Upper lobe of left lung (tissue), 6 donors: ENCODE results near the gene CYB5A. TPM values are rescaled to one million over a fixed set of nuclear protein-coding genes. Genes with fewer than 3 reads are reported as not detected.

Experiments
- ATAC-seq, 2 donors: fragments of 200-7000 bp; cut with Tn5 transposase; one replicate each; pipeline ENCODE4 v1.9.1; 2022; ENCODE audit warnings: mild to moderate bottlenecking in 2 of 2, moderate library complexity in 2 of 2; ENCODE audit not compliant: low FRiP score in 2 of 2
- DNase-seq, 2 donors: peaks; one replicate each; pipeline ENCODE4 v3.0.0-alpha.2; 2019 to 2020
- H3K27ac ChIP-seq, 4 donors: fragments of 200-600 bp; sonication (generic); one replicate each; pipeline ENCODE4 v1.5.1; 2016 to 2019
- H3K27me3 ChIP-seq, 4 donors: fragments of 200-600 bp; sonication (generic); one replicate each; pipeline ENCODE4 v1.5.1; 2017 to 2019
- H3K36me3 ChIP-seq, 4 donors: fragments of 200-600 bp; sonication (generic); one replicate each; pipeline ENCODE4 v1.5.1; 2016 to 2019
- H3K4me1 ChIP-seq, 4 donors: fragments of 200-600 bp; sonication (generic); one replicate each; pipeline ENCODE4 v1.5.1; 2018 to 2019
- H3K4me3 ChIP-seq, 4 donors: fragments of 200-600 bp; sonication (generic); one replicate each; pipeline ENCODE4 v1.5.1; 2017 to 2019; ENCODE audit warnings: mild to moderate bottlenecking in 2 of 4, moderate library complexity in 1 of 4
- H3K9me3 ChIP-seq, 4 donors: fragments of 200-600 bp; sonication (generic); one replicate each; pipeline ENCODE4 v1.5.1; 2018 to 2019
- EP300 ChIP-seq, 4 donors: sonication (generic); formaldehyde crosslinking; IDR thresholded peaks; one replicate each; pipeline ENCODE4 v1.5.1; 2017; ENCODE audit warnings: antibody characterized with exemption in 4 of 4, control low read depth in 2 of 4
- POLR2A ChIP-seq, 4 donors: fragments of 450-650 bp; IDR thresholded peaks; one replicate each; pipeline ENCODE4 v1.5.1; 2016 to 2017; ENCODE audit warnings: antibody characterized with exemption in 4 of 4, mild to moderate bottlenecking in 2 of 4
- POLR2AphosphoS5 ChIP-seq, 2 donors: sonication (generic); formaldehyde crosslinking; IDR thresholded peaks; one replicate each; pipeline ENCODE4 v1.5.1; 2017; ENCODE audit warnings: antibody characterized with exemption in 2 of 2
- WGBS, 2 donors: methylation state at CpG; one replicate each; pipeline ENCODE4 v1.1.5; 2017 to 2018; 5-methylcytosine and 5-hydroxymethylcytosine counted together
- total RNA-seq, 6 donors: library from RNA; depleted of rRNA in 4 of 6; stranded (reverse); fragments of >200 nt in 4 of 6; gene quantifications; one replicate each; pipeline versions ENCODE4 v1.1.0 to v1.2.1, GENCODE V29; 2016 to 2021
- TF ChIP-seq, protein P1 (sequence below), 6 experiments: fragments of 450-650 bp in 4 of 6; fragments of 200-600 bp in 2 of 6; sonication (generic) in 2 of 6; IDR thresholded peaks; one replicate each; pipeline ENCODE4 v1.5.1; 2016 to 2019; ENCODE audit warnings: antibody characterized with exemption in 6 of 6
- donor health status: DM: no; HTN: no; CAD: no; lungs with moderate emphysema.
- donor health status: DM: no; HTN: yes; CAD: no; lungs with severe emphysema.

CYB5A gene
- total RNA-seq, 6 donors from 2014 or later: 291 to 729 (median 637) TPM

DNA sequence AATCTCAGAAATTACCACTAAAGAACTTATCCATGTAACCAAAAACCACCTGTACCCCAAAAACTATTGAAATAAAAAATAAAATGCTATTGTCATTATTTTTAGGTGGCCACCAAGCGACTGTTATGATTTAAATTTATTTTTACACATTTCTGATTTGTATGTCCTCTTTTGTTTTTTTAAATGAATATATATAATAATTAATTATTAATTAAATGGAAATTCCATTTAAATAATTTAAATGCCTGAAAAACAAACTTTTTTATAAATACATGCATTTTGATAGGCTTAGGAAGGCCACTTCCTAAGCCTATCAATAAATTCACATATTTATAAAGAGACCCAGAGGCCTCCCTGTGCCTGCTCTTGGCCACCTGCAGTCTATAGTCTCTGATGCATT lies 52.2 kb downstream of the CYB5A start:
- H3K27ac ChIP-seq: peak overlapping the region in 2 of 4 donors; percentile 1 to 43
- no peaks in the 10 kb centered on the region for H3K27me3 ChIP-seq
- H3K4me3 ChIP-seq: no peak overlapping the region
- H3K4me1 ChIP-seq: peaks cover 9 to 29% (median 15%) of the 10 kb centered on the region in 4 donors
- TF ChIP-seq POLR2A (IDR thresholded peaks at IDR 0.05) (no peak), POLR2AphosphoS5 (IDR thresholded peaks at IDR 0.05) (no peak), EP300 (IDR thresholded peaks at IDR 0.05) (no peak)
- TF ChIP-seq, protein P1, sequence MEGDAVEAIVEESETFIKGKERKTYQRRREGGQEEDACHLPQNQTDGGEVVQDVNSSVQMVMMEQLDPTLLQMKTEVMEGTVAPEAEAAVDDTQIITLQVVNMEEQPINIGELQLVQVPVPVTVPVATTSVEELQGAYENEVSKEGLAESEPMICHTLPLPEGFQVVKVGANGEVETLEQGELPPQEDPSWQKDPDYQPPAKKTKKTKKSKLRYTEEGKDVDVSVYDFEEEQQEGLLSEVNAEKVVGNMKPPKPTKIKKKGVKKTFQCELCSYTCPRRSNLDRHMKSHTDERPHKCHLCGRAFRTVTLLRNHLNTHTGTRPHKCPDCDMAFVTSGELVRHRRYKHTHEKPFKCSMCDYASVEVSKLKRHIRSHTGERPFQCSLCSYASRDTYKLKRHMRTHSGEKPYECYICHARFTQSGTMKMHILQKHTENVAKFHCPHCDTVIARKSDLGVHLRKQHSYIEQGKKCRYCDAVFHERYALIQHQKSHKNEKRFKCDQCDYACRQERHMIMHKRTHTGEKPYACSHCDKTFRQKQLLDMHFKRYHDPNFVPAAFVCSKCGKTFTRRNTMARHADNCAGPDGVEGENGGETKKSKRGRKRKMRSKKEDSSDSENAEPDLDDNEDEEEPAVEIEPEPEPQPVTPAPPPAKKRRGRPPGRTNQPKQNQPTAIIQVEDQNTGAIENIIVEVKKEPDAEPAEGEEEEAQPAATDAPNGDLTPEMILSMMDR (IDR thresholded peaks at IDR 0.05): no peak
- ATAC-seq (no peak), DNase-seq (no peak)
- no peaks in the 10 kb centered on the region for H3K36me3 ChIP-seq
- no peaks in the 10 kb centered on the region for H3K9me3 ChIP-seq
- 93 to 94% methylated on average over 1 of the region's 1 CpG for WGBS, 2 donors

DNA sequence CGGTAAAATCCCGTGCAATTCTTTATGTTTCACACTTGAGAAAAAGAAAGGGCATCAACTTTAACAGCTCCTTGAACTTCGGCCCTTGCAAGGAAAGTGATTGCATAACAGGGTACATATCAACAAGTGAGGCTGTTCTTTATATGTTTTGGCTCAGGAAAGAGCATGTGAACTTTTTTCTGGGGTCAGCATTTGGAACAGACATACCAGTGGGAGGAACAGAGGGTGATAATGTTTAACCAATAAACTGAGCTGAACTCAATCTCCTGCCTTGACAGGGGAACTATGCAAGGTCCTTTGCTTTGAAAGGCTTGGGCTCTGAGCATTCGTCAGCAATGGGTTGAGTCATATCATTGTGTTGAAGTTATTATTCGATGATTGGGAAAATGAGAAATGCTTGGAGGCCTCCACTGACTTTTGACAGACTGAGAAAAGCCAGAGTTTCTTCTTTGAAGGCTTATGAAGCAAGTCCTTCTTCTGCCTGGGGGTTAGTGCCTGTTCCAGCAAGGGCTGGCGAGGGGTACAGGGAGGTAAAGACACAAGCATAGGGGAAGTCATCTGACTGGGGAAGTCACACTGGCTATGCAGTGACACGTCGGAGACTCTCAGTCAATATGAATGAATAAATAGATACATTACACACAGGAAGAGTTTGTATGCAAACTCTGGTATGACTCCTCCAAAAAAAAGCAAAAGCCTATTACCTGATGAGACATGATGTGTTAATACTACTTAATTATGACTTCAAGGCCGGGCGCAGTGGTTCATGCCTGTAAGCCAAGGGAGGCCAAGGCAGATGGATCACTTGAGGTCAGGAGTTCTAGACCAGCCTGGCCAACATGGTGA lies 57.2 kb downstream of the CYB5A start:
- Histone ChIP-seq H3K36me3 (no peaks in the 10 kb centered on the region), H3K4me3 (no peak overlapping the region), H3K27me3 (no peaks in the 10 kb centered on the region), H3K27ac (peak overlapping the region; percentile 64 to 84 (median 74)), H3K4me1 (peaks cover 9 to 24% (median 16%) of the 10 kb centered on the region in 4 donors), H3K9me3 (no peaks in the 10 kb centered on the region)
- ATAC-seq (peak; percentile 83 to 89), DNase-seq (peak in 1 of 2 donors; percentile 73)
- TF ChIP-seq, protein P1 (IDR thresholded peaks at IDR 0.05): no peak
- TF ChIP-seq POLR2A (IDR thresholded peaks at IDR 0.05) (peak in 1 of 4 donors; percentile 38), POLR2AphosphoS5 (IDR thresholded peaks at IDR 0.05) (peak in 1 of 2 donors; percentile 55), EP300 (IDR thresholded peaks at IDR 0.05) (peak in 1 of 4 donors; percentile 91)
- 51 to 66% methylated on average over 10 of the region's 10 CpGs for whole genome bisulfite sequencing, 2 donors

GRCh38 chr18:74233933-74234325 lies 57.8 kb downstream of the CYB5A start:
- 53 to 59% methylated on average over 3 of the region's 3 CpGs for WGBS, 2 donors
- DNase-seq (no peak), ATAC-seq (peak in 1 of 2 donors; percentile 21)
- Histone ChIP-seq H3K27me3 (no peaks in the 10 kb centered on the region), H3K4me3 (no peak overlapping the region), H3K36me3 (no peaks in the 10 kb centered on the region), H3K27ac (peak overlapping the region in 3 of 4 donors; percentile 66 to 84 (median 81)), H3K9me3 (no peaks in the 10 kb centered on the region), H3K4me1 (peaks cover 9 to 24% (median 16%) of the 10 kb centered on the region in 4 donors)
- no peak for TF ChIP-seq POLR2A (IDR thresholded peaks at IDR 0.05)
- TF ChIP-seq, protein P1 (IDR thresholded peaks at IDR 0.05): no peak
- no peak for TF ChIP-seq EP300 (IDR thresholded peaks at IDR 0.05)

GRCh38 chr18:74230922-74231714 lies 60.6 kb downstream of the CYB5A start:
- ATAC-seq: no peak
- WGBS, 2 donors: 73 to 90% methylated on average over 7 of the region's 7 CpGs
- no peaks in the 10 kb centered on the region for H3K36me3 ChIP-seq

More at GRCh38 chr18:74230922-74231714, 60.6 kb downstream of the CYB5A start:
- Histone ChIP-seq H3K4me1 (peaks cover 9 to 24% (median 16%) of the 10 kb centered on the region in 4 donors), H3K9me3 (no peaks in the 10 kb centered on the region), H3K4me3 (no peak overlapping the region), H3K27me3 (no peaks in the 10 kb centered on the region), H3K27ac (peak overlapping the region in 2 of 4 donors; percentile 4 to 46)
- DNase-seq: peak in 1 of 2 donors; percentile 72
- TF ChIP-seq POLR2A (IDR thresholded peaks at IDR 0.05) (no peak), POLR2AphosphoS5 (IDR thresholded peaks at IDR 0.05) (no peak), EP300 (IDR thresholded peaks at IDR 0.05) (no peak)
- TF ChIP-seq, protein P1 (IDR thresholded peaks at IDR 0.05): no peak
